ENCODE measurements around the gene ATAD3B.
"Not testable (repeated sequence)": the region's sequence is repeated elsewhere in the genome, so short reads cannot be mapped to it uniquely, and the experiment has no call there.

ATAD3B gene

DNA sequence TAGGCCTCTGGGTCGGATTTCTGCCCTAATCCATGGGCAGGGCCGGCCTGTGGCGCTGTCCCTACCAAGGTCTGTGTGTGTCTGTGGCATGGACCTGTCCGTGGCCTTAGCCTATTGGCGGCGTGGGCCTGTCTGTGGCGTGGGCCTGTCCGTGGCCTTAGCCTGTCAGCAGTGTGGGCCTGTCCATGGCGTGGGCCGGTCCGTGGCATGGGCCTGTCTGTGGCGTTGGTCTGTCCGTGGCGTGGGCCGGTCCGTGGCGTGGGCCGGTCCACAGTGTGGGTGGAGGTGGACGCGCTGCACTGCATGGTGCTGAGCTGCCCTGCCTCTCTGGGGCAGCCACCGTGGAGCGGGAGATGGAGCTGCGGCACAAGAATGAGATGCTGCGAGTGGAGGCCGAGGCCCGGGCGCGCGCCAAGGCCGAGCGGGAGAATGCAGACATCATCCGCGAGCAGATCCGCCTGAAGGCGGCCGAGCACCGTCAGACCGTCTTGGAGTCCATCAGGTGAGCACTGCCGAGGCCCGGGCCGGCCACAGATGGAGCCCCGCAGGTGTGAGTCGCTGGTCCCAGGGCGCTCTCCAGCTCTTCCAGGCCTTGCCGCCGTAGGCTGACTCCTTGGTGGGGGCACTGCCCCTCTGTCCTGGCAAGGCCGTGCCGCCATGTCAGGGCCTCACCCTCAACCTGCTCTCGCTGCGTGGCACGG lies 48.4 kb downstream of the ATAD3B start:
- DNase-seq; H3K4me1 ChIP-seq (ENCODE audit: control extremely low read depth in 1 of 4, control insufficient read depth in 4 of 4, insufficient read depth in 4 of 4, low read length in 3 of 4); H3K9me3 ChIP-seq (ENCODE audit: control extremely low read depth in 1 of 5, control insufficient read depth in 4 of 5, insufficient read depth in 2 of 5, low read depth in 1 of 5, low read length in 4 of 5); POLR2A ChIA-PET; H3K27me3 ChIP-seq (replicated peaks in 2 of 5; ENCODE audit: control insufficient read depth in 4 of 5, insufficient read depth in 5 of 5, low read length in 4 of 5); H3K27ac ChIP-seq (ENCODE audit: insufficient read depth in 1 of 2, low read depth in 1 of 2, low read length in 2 of 2, poor library complexity in 1 of 2, severe bottlenecking in 2 of 2); H3K4me3 ChIP-seq (ENCODE audit: control insufficient read depth in 1 of 7, extremely low read depth in 1 of 7, insufficient read depth in 4 of 7, low read depth in 2 of 7, low read length in 6 of 7); CTCF ChIA-PET: not testable (repeated sequence)
- peaks cover 0 to 40% (median 22%) of the 10 kb centered on the region in 4 experiments for H3K36me3 ChIP-seq (ENCODE audit: control insufficient read depth in 4 of 4, insufficient read depth in 4 of 4, low read length in 3 of 4)
- WGBS (ENCODE audit: insufficient coverage) = 98% methylated on average over 38 of the region's 51 CpGs

- Histone ChIP-seq H3K4me3 (ENCODE audit: control insufficient read depth in 1 of 7, extremely low read depth in 1 of 7, insufficient read depth in 4 of 7, low read depth in 2 of 7, low read length in 6 of 7) (no peak overlapping the region), H3K27me3 (replicated peaks in 2 of 5; ENCODE audit: control insufficient read depth in 4 of 5, insufficient read depth in 5 of 5, low read length in 4 of 5) (no peaks in the 10 kb centered on the region), H3K4me1 (ENCODE audit: control extremely low read depth in 1 of 4, control insufficient read depth in 4 of 4, insufficient read depth in 4 of 4, low read length in 3 of 4) (no peaks in the 10 kb centered on the region), H3K27ac (ENCODE audit: insufficient read depth in 1 of 2, low read depth in 1 of 2, low read length in 2 of 2, poor library complexity in 1 of 2, severe bottlenecking in 2 of 2) (no peak overlapping the region), H3K9me3 (ENCODE audit: control extremely low read depth in 1 of 5, control insufficient read depth in 4 of 5, insufficient read depth in 2 of 5, low read depth in 1 of 5, low read length in 4 of 5) (no peaks in the 10 kb centered on the region), H3K36me3 (ENCODE audit: control insufficient read depth in 4 of 4, insufficient read depth in 4 of 4, low read length in 3 of 4) (peaks cover 2 to 43% (median 19%) of the 10 kb centered on the region in 4 experiments)
- WGBS (ENCODE audit: insufficient coverage) = 100% methylated on average over 13 of the region's 19 CpGs
- ChIA-PET CTCF (interaction anchor here (1.3 to 1.4 kb wide), 2 partner anchors 16 to 17 kb away, joined by 4 to 5 read pairs; no protein-coding TSS in a partner anchor), POLR2A (no interaction called here)
- no peak for DNase-seq
Measured at GRCh38 chr1:1521331-1521730, 49.8 kb downstream of the ATAD3B start.

DNA sequence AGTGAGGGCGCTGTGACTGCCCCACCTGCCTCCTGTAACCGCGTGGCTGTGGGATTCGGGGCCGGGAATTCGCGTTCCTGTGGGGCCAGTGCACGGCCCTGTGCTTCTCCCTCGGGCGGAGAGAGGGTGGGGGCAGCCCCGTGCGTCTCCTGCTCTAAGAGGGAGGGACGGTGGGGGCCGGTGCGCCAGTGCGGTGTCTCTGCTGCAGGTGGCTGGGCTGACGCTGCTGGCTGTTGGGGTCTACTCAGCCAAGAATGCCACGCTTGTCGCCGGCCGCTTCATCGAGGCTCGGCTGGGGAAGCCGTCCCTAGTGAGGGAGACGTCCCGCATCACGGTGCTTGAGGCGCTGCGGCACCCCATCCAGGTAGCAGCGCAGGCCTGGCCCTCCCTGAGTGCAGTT lies 51.0 kb downstream of the ATAD3B start:
- peaks cover 2 to 43% (median 19%) of the 10 kb centered on the region in 4 experiments for H3K36me3 ChIP-seq (ENCODE audit: control insufficient read depth in 4 of 4, insufficient read depth in 4 of 4, low read length in 3 of 4)
- H3K27me3 ChIP-seq (replicated peaks in 2 of 5; ENCODE audit: control insufficient read depth in 4 of 5, insufficient read depth in 5 of 5, low read length in 4 of 5); POLR2A ChIA-PET; H3K9me3 ChIP-seq (ENCODE audit: control extremely low read depth in 1 of 5, control insufficient read depth in 4 of 5, insufficient read depth in 2 of 5, low read depth in 1 of 5, low read length in 4 of 5); H3K4me1 ChIP-seq (ENCODE audit: control extremely low read depth in 1 of 4, control insufficient read depth in 4 of 4, insufficient read depth in 4 of 4, low read length in 3 of 4); DNase-seq; H3K4me3 ChIP-seq (ENCODE audit: control insufficient read depth in 1 of 7, extremely low read depth in 1 of 7, insufficient read depth in 4 of 7, low read depth in 2 of 7, low read length in 6 of 7); H3K27ac ChIP-seq (ENCODE audit: insufficient read depth in 1 of 2, low read depth in 1 of 2, low read length in 2 of 2, poor library complexity in 1 of 2, severe bottlenecking in 2 of 2): not testable (repeated sequence)
- WGBS (ENCODE audit: insufficient coverage) = 92% methylated on average over 22 of the region's 30 CpGs
- CTCF ChIA-PET = interaction anchor here (0.6 to 1.4 kb wide), 2 partner anchors 18 to 36 kb away, joined by 4 to 5 read pairs; no protein-coding TSS in a partner anchor

DNA sequence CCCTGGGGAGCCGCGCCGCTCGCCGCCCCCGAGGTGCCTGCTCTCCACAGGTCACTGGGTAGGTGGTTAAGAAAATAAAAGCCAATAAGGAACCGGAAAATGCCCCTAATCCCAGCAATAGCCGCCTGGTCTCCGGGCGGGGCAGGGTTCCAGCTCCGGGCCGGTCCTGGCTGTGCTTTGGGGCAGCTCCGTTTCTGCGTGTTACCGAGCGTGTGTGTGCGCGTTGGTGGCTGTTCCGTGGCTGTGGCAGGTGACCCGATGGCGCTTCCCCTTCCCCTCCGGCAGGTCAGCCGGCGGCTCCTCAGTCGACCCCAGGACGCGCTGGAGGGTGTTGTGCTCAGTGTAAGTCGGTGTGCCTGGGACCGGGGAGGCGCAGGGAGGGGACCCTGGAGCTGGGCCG lies 51.7 kb downstream of the ATAD3B start:
- CTCF ChIA-PET = interaction anchor here (0.6 kb wide), 1 partner anchor 35 kb away, joined by 4 read pairs; no protein-coding TSS in a partner anchor
- H3K27ac ChIP-seq (ENCODE audit: insufficient read depth in 1 of 2, low read depth in 1 of 2, low read length in 2 of 2, poor library complexity in 1 of 2, severe bottlenecking in 2 of 2); H3K4me3 ChIP-seq (ENCODE audit: control insufficient read depth in 1 of 7, extremely low read depth in 1 of 7, insufficient read depth in 4 of 7, low read depth in 2 of 7, low read length in 6 of 7); H3K27me3 ChIP-seq (replicated peaks in 2 of 5; ENCODE audit: control insufficient read depth in 4 of 5, insufficient read depth in 5 of 5, low read length in 4 of 5); H3K9me3 ChIP-seq (ENCODE audit: control extremely low read depth in 1 of 5, control insufficient read depth in 4 of 5, insufficient read depth in 2 of 5, low read depth in 1 of 5, low read length in 4 of 5); DNase-seq; H3K4me1 ChIP-seq (ENCODE audit: control extremely low read depth in 1 of 4, control insufficient read depth in 4 of 4, insufficient read depth in 4 of 4, low read length in 3 of 4); POLR2A ChIA-PET: not testable (repeated sequence)
- 96% methylated on average over 15 of the region's 31 CpGs for WGBS (ENCODE audit: insufficient coverage)
- H3K36me3 ChIP-seq (ENCODE audit: control insufficient read depth in 4 of 4, insufficient read depth in 4 of 4, low read length in 3 of 4) = peaks cover 2 to 42% (median 17%) of the 10 kb centered on the region in 4 experiments

GRCh38 chr1:1523651-1524050 lies 52.1 kb downstream of the ATAD3B start:
- H3K9me3 ChIP-seq (ENCODE audit: control extremely low read depth in 1 of 5, control insufficient read depth in 4 of 5, insufficient read depth in 2 of 5, low read depth in 1 of 5, low read length in 4 of 5); POLR2A ChIA-PET; H3K27me3 ChIP-seq (replicated peaks in 2 of 5; ENCODE audit: control insufficient read depth in 4 of 5, insufficient read depth in 5 of 5, low read length in 4 of 5); CTCF ChIA-PET; H3K4me3 ChIP-seq (ENCODE audit: control insufficient read depth in 1 of 7, extremely low read depth in 1 of 7, insufficient read depth in 4 of 7, low read depth in 2 of 7, low read length in 6 of 7); DNase-seq; H3K4me1 ChIP-seq (ENCODE audit: control extremely low read depth in 1 of 4, control insufficient read depth in 4 of 4, insufficient read depth in 4 of 4, low read length in 3 of 4); H3K27ac ChIP-seq (ENCODE audit: insufficient read depth in 1 of 2, low read depth in 1 of 2, low read length in 2 of 2, poor library complexity in 1 of 2, severe bottlenecking in 2 of 2): not testable (repeated sequence)
- 96% methylated on average over 11 of the region's 17 CpGs for WGBS (ENCODE audit: insufficient coverage)
- H3K36me3 ChIP-seq (ENCODE audit: control insufficient read depth in 4 of 4, insufficient read depth in 4 of 4, low read length in 3 of 4) = peaks cover 2 to 44% (median 17%) of the 10 kb centered on the region in 4 experiments

- H3K4me1 ChIP-seq (ENCODE audit: control extremely low read depth in 1 of 4, control insufficient read depth in 4 of 4, insufficient read depth in 4 of 4, low read length in 3 of 4); H3K27me3 ChIP-seq (replicated peaks in 2 of 5; ENCODE audit: control insufficient read depth in 4 of 5, insufficient read depth in 5 of 5, low read length in 4 of 5); H3K9me3 ChIP-seq (ENCODE audit: control extremely low read depth in 1 of 5, control insufficient read depth in 4 of 5, insufficient read depth in 2 of 5, low read depth in 1 of 5, low read length in 4 of 5); H3K4me3 ChIP-seq (ENCODE audit: control insufficient read depth in 1 of 7, extremely low read depth in 1 of 7, insufficient read depth in 4 of 7, low read depth in 2 of 7, low read length in 6 of 7); POLR2A ChIA-PET; DNase-seq; H3K27ac ChIP-seq (ENCODE audit: insufficient read depth in 1 of 2, low read depth in 1 of 2, low read length in 2 of 2, poor library complexity in 1 of 2, severe bottlenecking in 2 of 2): not testable (repeated sequence)
- CTCF ChIA-PET = interaction anchor here (1.3 kb wide), 1 partner anchor 22 kb away, joined by 3 read pairs; no protein-coding TSS in a partner anchor
- WGBS (ENCODE audit: insufficient coverage) = 99% methylated on average over 22 of the region's 30 CpGs
- peaks cover 4 to 51% (median 24%) of the 10 kb centered on the region in 4 experiments for H3K36me3 ChIP-seq (ENCODE audit: control insufficient read depth in 4 of 4, insufficient read depth in 4 of 4, low read length in 3 of 4)
Measured at GRCh38 chr1:1524750-1525383, 53.3 kb downstream of the ATAD3B start.

- H3K4me3 ChIP-seq (ENCODE audit: control insufficient read depth in 1 of 7, extremely low read depth in 1 of 7, insufficient read depth in 4 of 7, low read depth in 2 of 7, low read length in 6 of 7); H3K27ac ChIP-seq (ENCODE audit: insufficient read depth in 1 of 2, low read depth in 1 of 2, low read length in 2 of 2, poor library complexity in 1 of 2, severe bottlenecking in 2 of 2); POLR2A ChIA-PET; H3K27me3 ChIP-seq (replicated peaks in 2 of 5; ENCODE audit: control insufficient read depth in 4 of 5, insufficient read depth in 5 of 5, low read length in 4 of 5); H3K4me1 ChIP-seq (ENCODE audit: control extremely low read depth in 1 of 4, control insufficient read depth in 4 of 4, insufficient read depth in 4 of 4, low read length in 3 of 4); H3K9me3 ChIP-seq (ENCODE audit: control extremely low read depth in 1 of 5, control insufficient read depth in 4 of 5, insufficient read depth in 2 of 5, low read depth in 1 of 5, low read length in 4 of 5); DNase-seq: not testable (repeated sequence)
- peaks cover 4 to 45% (median 24%) of the 10 kb centered on the region in 4 experiments for H3K36me3 ChIP-seq (ENCODE audit: control insufficient read depth in 4 of 4, insufficient read depth in 4 of 4, low read length in 3 of 4)
- 93% methylated on average over 2 of the region's 21 CpGs for WGBS (ENCODE audit: insufficient coverage)
- CTCF ChIA-PET = interaction anchor here (1.3 kb wide), 1 partner anchor 20 kb away, joined by 3 read pairs; no protein-coding TSS in a partner anchor
Measured at GRCh38 chr1:1526476-1526875, 54.9 kb downstream of the ATAD3B start.
